H1 (cell line): ENCODE results near the gene MFSD2A. TPM values are rescaled to one million over a fixed set of nuclear protein-coding genes. Genes with fewer than 3 reads are reported as not detected.

Source experiments
- CTCF ChIA-PET: fragments of 300-600 bp; sonication (Branson Sonifier 250); formaldehyde crosslinking; loops from one replicate; lab custom pipeline; 2021; ENCODE audit not compliant: partially characterized antibody; lab: Charles Lee
- POLR2A ChIA-PET: fragments of 300-600 bp; sonication (Branson Sonifier 250); formaldehyde crosslinking; loops from one replicate; lab custom pipeline; 2021; ENCODE audit warnings: inconsistent platforms; ENCODE audit not compliant: partially characterized antibody; lab: Charles Lee
- DNase-seq, 2 experiments: peaks; one replicate each; pipeline versions ENCODE4 v3.0.0 to v3.0.0-alpha.2; 2010 to 2022; ENCODE audit warnings: low spot score in 2 of 2, low read depth in 1 of 2, mixed read lengths in 1 of 2
- FAIRE-seq: peaks from 2 replicates; lab custom pipeline; 2011; peaks lifted over from hg19 to GRCh38; lab: Jason Lieb, UNC
- H2AFZ ChIP-seq: 2 replicates; pipeline ENCODE4 v1.8.1; 2012; ENCODE audit warnings: low read length, inconsistent platforms
- H2AK5ac ChIP-seq: 2 replicates; pipeline ENCODE4 v1.6.1; 2013; ENCODE audit warnings: low read depth, low read length
- H2BK120ac ChIP-seq: replicated peaks from 2 replicates; pipeline ENCODE3; 2013; ENCODE audit warnings: low read depth, low read length, inconsistent platforms
- H2BK12ac ChIP-seq: 2 replicates; pipeline ENCODE4 v1.6.1; 2013; ENCODE audit warnings: low read depth, low read length
- H2BK15ac ChIP-seq: 2 replicates; pipeline ENCODE4 v1.6.1; 2013; ENCODE audit warnings: low read length
- H2BK20ac ChIP-seq: 2 replicates; pipeline ENCODE4 v1.6.1; 2013; ENCODE audit warnings: low read length
- H2BK5ac ChIP-seq: 2 replicates; pipeline ENCODE4 v1.6.1; 2013; ENCODE audit warnings: low read depth, low read length
- H3K14ac ChIP-seq: 2 replicates; pipeline ENCODE4 v1.6.1; 2013; ENCODE audit warnings: inconsistent platforms; ENCODE audit not compliant: insufficient read length
- H3K18ac ChIP-seq: 2 replicates; pipeline ENCODE4 v1.6.1; 2013; ENCODE audit warnings: low read length; ENCODE audit errors: extremely low read depth
- H3K23ac ChIP-seq: 2 replicates; pipeline ENCODE4 v1.6.1; 2013; ENCODE audit warnings: inconsistent platforms; ENCODE audit not compliant: insufficient read length
- H3K23me2 ChIP-seq: 2 replicates; pipeline ENCODE4 v1.6.1; 2013; ENCODE audit warnings: low read depth, low read length
- H3K27ac ChIP-seq: 2 replicates; pipeline ENCODE4 v1.6.1; 2011; ENCODE audit warnings: low read depth, low read length, inconsistent platforms
- H3K27me3 ChIP-seq, 4 experiments: replicated peaks in 1 of 4; 1 replicate in 1 of 4; 2 replicates in 3 of 4; pipeline versions ENCODE4 v1.6.1 to v1.8.1; 2011 to 2013; ENCODE audit warnings: low read length in 3 of 4, mild to moderate bottlenecking in 3 of 4, inconsistent platforms in 2 of 4, mixed read lengths in 2 of 4, moderate library complexity in 1 of 4; ENCODE audit not compliant: control insufficient read depth in 3 of 4, insufficient read depth in 3 of 4; ENCODE audit errors: extremely low read depth in 1 of 4
- H3K36me3 ChIP-seq, 4 experiments: 2 replicates each; pipeline versions ENCODE4 v1.6.1 to v1.8.1; 2011 to 2013; ENCODE audit warnings: mild to moderate bottlenecking in 4 of 4, low read length in 3 of 4, moderate library complexity in 2 of 4, control low read depth in 1 of 4, inconsistent platforms in 1 of 4; ENCODE audit not compliant: insufficient read depth in 4 of 4, control insufficient read depth in 2 of 4
- H3K4ac ChIP-seq: replicated peaks from 2 replicates; pipeline ENCODE3; 2013; ENCODE audit warnings: low read length, low read depth, mixed read lengths, inconsistent platforms; ENCODE audit not compliant: insufficient read length
- H3K4me1 ChIP-seq, 4 experiments: replicated peaks in 1 of 4; 1 replicate in 1 of 4; 2 replicates in 3 of 4; pipeline versions ENCODE4 v1.6.1 to v1.8.1; 2011 to 2013; ENCODE audit warnings: low read length in 3 of 4, inconsistent platforms in 2 of 4, mixed read lengths in 1 of 4; ENCODE audit not compliant: insufficient read depth in 4 of 4, control insufficient read depth in 3 of 4
- H3K4me2 ChIP-seq, 2 experiments: 2 replicates each; pipeline versions ENCODE4 v1.6.1 to v1.8.1; 2011 to 2013; ENCODE audit warnings: low read depth in 2 of 2, low read length in 2 of 2, control low read depth in 1 of 2, inconsistent platforms in 1 of 2, mild to moderate bottlenecking in 1 of 2; ENCODE audit not compliant: insufficient read depth in 1 of 2
- H3K4me3 ChIP-seq, 4 experiments: fragments of 200-600, 300-600 bp in 1 of 4; sonication (generic), shearing (Covaris generic), sonication (Bioruptor Twin) in 1 of 4; 2 replicates each; pipeline versions ENCODE4 v1.5.1 to v1.8.1; 2011 to 2016; ENCODE audit warnings: low read length in 4 of 4, low read depth in 3 of 4, control low read depth in 2 of 4, inconsistent platforms in 2 of 4, mild to moderate bottlenecking in 2 of 4, mixed read lengths in 1 of 4, moderate library complexity in 1 of 4; ENCODE audit not compliant: insufficient read depth in 2 of 4; ENCODE audit errors: extremely low read depth in 1 of 4
- H3K56ac ChIP-seq: replicated peaks from 2 replicates; pipeline ENCODE3; 2013; ENCODE audit warnings: low read depth, mild to moderate bottlenecking, mixed read lengths, low read length, inconsistent platforms; ENCODE audit not compliant: insufficient read length
- H3K79me1 ChIP-seq: 2 replicates; pipeline ENCODE4 v1.6.1; 2013; ENCODE audit warnings: low read depth, low read length, control low read depth
- H3K79me2 ChIP-seq, 2 experiments: 2 replicates each; pipeline versions ENCODE4 v1.6.1 to v1.8.1; 2012 to 2013; ENCODE audit warnings: low read length in 2 of 2, mild to moderate bottlenecking in 2 of 2, inconsistent platforms in 1 of 2; ENCODE audit not compliant: insufficient read depth in 2 of 2, control insufficient read depth in 1 of 2
- H3K9ac ChIP-seq, 4 experiments: replicated peaks in 1 of 4; 1 replicate in 1 of 4; 2 replicates in 3 of 4; pipeline versions ENCODE4 v1.6.1 to v1.8.1; 2011 to 2013; ENCODE audit warnings: low read depth in 3 of 4, low read length in 3 of 4, control low read depth in 2 of 4, mild to moderate bottlenecking in 2 of 4, moderate library complexity in 2 of 4, inconsistent platforms in 1 of 4; ENCODE audit errors: extremely low read depth in 1 of 4
- H3K9me3 ChIP-seq, 2 experiments: 2 replicates each; pipeline versions ENCODE4 v1.6.1 to v1.8.1; 2012 to 2013; ENCODE audit warnings: mild to moderate bottlenecking in 2 of 2, moderate library complexity in 2 of 2, control low read depth in 1 of 2, inconsistent platforms in 1 of 2, low read depth in 1 of 2, low read length in 1 of 2, mixed read lengths in 1 of 2; ENCODE audit not compliant: insufficient read depth in 2 of 2
- H4K20me1 ChIP-seq, 2 experiments: replicated peaks in 1 of 2; 2 replicates each; pipeline versions ENCODE3 to v1.8.1; 2011 to 2013; ENCODE audit warnings: inconsistent platforms in 2 of 2, low read length in 2 of 2, mild to moderate bottlenecking in 1 of 2; ENCODE audit not compliant: insufficient read depth in 2 of 2, control insufficient read depth in 1 of 2
- H4K5ac ChIP-seq: 2 replicates; pipeline ENCODE4 v1.6.1; 2013; ENCODE audit warnings: low read length, low read depth, mixed read lengths, inconsistent platforms; ENCODE audit not compliant: insufficient read length
- H4K8ac ChIP-seq: 2 replicates; pipeline ENCODE4 v1.8.0; 2013; ENCODE audit warnings: mild to moderate bottlenecking, moderate library complexity, low read length, inconsistent platforms; ENCODE audit not compliant: insufficient read depth; ENCODE audit errors: extremely low read depth
- H4K91ac ChIP-seq: replicated peaks from 2 replicates; pipeline ENCODE3; 2013; ENCODE audit warnings: low read length, mixed read lengths, inconsistent platforms; ENCODE audit not compliant: insufficient read length
- CHD1 ChIP-seq: IDR thresholded peaks from 2 replicates; pipeline ENCODE4 v1.6.1; 2012; ENCODE audit warnings: low read depth, low read length, improper control_type of control experiment
- WGBS, 2 experiments: shearing (Covaris generic) in 1 of 2; methylation state at CpG; one replicate each; pipeline versions ENCODE4 v1.1.6 to v1.1.7; 2013 to 2015; ENCODE audit warnings: low lambda C conversion rate in 2 of 2, mixed read lengths in 2 of 2, inconsistent platforms in 1 of 2, low coverage in 1 of 2, missing lambda C conversion rate in 1 of 2; ENCODE audit not compliant: insufficient replicate concordance in 2 of 2, insufficient coverage in 1 of 2, insufficient read length in 1 of 2; ENCODE audit errors: extremely low coverage in 1 of 2, missing lambda C conversion rate in 1 of 2; 5-methylcytosine and 5-hydroxymethylcytosine counted together
- polyA plus RNA-seq, 7 experiments: library from polyadenylated mRNA; depleted of rRNA in 3 of 7; stranded (reverse) in 5 of 7; unstranded in 2 of 7; fragments of >200 nt in 5 of 7; fragments of 200-250 nt in 2 of 7; gene quantifications; 1 replicate in 5 of 7; 2 replicates in 1 of 7; 4 replicates in 1 of 7; pipeline versions ENCODE4 v1.2.1 to v1.2.3, GENCODE V29; 2011 to 2013; ENCODE audit warnings: missing spikeins in 2 of 7, mixed read lengths in 2 of 7
- total RNA-seq: library from RNA; stranded (reverse); fragmentation: NEBNext Ultra II Directional; extraction: Animal tissue kit (Norgen Biotek cat#: 25700); gene quantifications from 2 replicates; pipeline ENCODE4 v1.2.1, GENCODE V29; 2021

MFSD2A gene
- total and polyA plus RNA-seq, 2 of the 8 experiments (the other 6 are each of a cell fraction or from before 2014, with no cell fraction given), result 18.3 to 25.9 TPM

DNA sequence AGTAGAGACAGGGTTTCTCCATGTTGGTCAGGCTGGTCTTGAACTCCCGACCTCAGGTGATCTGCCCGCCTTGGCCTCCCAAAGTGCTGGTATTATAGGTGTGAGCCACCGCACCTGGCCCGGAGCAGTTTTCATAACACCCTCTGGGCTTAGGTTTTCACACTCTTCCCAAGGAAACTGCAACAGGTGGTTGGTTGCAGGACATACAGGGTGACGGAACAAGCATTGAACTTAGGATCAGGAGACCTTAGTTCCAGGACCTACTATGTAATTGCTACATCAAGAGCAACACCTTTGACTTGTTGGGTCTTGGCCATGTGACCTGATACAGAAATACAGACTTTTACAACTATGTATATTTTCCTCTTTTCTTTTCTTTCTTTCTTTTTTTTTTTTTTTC, 37.9 kb downstream of the MFSD2A start:
- DNase-seq, result no peak

More for the DNA sequence above, 37.9 kb downstream of the MFSD2A start:
- no peak for FAIRE-seq
- no peaks in the 10 kb centered on the region for H3K27me3 ChIP-seq
- no peak overlapping the region for H2BK15ac ChIP-seq
- CTCF ChIA-PET, result no interaction called here
- no peak overlapping the region for H2BK120ac ChIP-seq
- H3K4ac ChIP-seq, result no peak overlapping the region
- no peak overlapping the region for H3K4me2 ChIP-seq
- no peaks in the 10 kb centered on the region for H3K9me3 ChIP-seq
- H2AK5ac ChIP-seq, result no peak overlapping the region
- H2BK12ac ChIP-seq, result no peak overlapping the region
- no peak overlapping the region for H3K27ac ChIP-seq
- H3K4me3 ChIP-seq, result no peak overlapping the region
- no peak for TF ChIP-seq CHD1
- TF ChIP-seq, all 59 proteins: peak for 0
- no peak overlapping the region for H3K14ac ChIP-seq
- no peak overlapping the region for H3K18ac ChIP-seq
- H2BK20ac ChIP-seq, result no peak overlapping the region
- no peak overlapping the region for H3K9ac ChIP-seq
- H3K36me3 ChIP-seq, result no peaks in the 10 kb centered on the region
- H4K8ac ChIP-seq, result no peak overlapping the region
- POLR2A ChIA-PET, result no interaction called here
- 91% methylated on average over 5 of the region's 5 CpGs; no CpG with 5 or more reads in 1 of the 2 experiments for WGBS, 2 experiments
- H3K56ac ChIP-seq, result no peak overlapping the region
- H2AFZ ChIP-seq, result no peak overlapping the region
- H3K79me2 ChIP-seq, result no peaks in the 10 kb centered on the region
- H3K79me1 ChIP-seq, result no peaks in the 10 kb centered on the region
- no peaks in the 10 kb centered on the region for H3K23me2 ChIP-seq
- H3K4me1 ChIP-seq, result 0 out of 7 replicates have a peak, but pooled peaks cover 0 to 2% (median 1%) of the 10 kb centered on the region in 4 experiments
- no peak overlapping the region for H4K91ac ChIP-seq
- no peaks in the 10 kb centered on the region for H4K20me1 ChIP-seq
- no peak overlapping the region for H2BK5ac ChIP-seq
- no peak overlapping the region for H3K23ac ChIP-seq
- no peak overlapping the region for H4K5ac ChIP-seq
